ENCODE results near the gene IL32. TPM values are rescaled to one million over a fixed set of nuclear protein-coding genes. Genes with fewer than 3 reads are reported as not detected.
A peak's percentile ranks its signal among the peaks of the same experiment; 100 is the strongest.

The IL32 gene
- total RNA-seq, 2 donors from 2014 or later, result 2.0 to 4.0 TPM

DNA sequence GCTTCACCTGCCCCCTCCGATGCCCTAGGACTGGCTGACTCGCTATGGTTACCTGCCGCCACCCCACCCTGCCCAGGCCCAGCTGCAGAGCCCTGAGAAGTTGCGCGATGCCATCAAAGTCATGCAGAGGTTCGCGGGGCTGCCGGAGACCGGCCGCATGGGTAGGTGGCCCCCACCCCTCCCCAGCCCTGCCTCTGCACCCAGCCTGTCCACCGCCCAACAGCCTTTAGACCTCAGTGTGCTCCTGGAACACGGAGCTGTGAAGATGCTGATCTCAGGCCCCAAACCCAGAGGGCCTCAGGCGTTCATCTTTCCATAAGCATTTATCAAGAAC is 18.1 kb upstream of the IL32 start:
- H3K9me3 ChIP-seq (ENCODE audit: control insufficient read depth, low read length), result no peaks in the 10 kb centered on the region
- peaks cover 4% of the 10 kb centered on the region for H3K4me1 Mint-ChIP-seq
- TF ChIP-seq, protein P1, sequence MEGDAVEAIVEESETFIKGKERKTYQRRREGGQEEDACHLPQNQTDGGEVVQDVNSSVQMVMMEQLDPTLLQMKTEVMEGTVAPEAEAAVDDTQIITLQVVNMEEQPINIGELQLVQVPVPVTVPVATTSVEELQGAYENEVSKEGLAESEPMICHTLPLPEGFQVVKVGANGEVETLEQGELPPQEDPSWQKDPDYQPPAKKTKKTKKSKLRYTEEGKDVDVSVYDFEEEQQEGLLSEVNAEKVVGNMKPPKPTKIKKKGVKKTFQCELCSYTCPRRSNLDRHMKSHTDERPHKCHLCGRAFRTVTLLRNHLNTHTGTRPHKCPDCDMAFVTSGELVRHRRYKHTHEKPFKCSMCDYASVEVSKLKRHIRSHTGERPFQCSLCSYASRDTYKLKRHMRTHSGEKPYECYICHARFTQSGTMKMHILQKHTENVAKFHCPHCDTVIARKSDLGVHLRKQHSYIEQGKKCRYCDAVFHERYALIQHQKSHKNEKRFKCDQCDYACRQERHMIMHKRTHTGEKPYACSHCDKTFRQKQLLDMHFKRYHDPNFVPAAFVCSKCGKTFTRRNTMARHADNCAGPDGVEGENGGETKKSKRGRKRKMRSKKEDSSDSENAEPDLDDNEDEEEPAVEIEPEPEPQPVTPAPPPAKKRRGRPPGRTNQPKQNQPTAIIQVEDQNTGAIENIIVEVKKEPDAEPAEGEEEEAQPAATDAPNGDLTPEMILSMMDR (conservative IDR thresholded peaks at IDR 0.05), result no peak
- peak overlapping the region; percentile 63 for H3K4me3 Mint-ChIP-seq
- no peaks in the 10 kb centered on the region for H3K9me3 Mint-ChIP-seq
- H3K4me3 ChIP-seq (ENCODE audit: low read length), result no peak overlapping the region
- H3K36me3 Mint-ChIP-seq (ENCODE audit: low read depth), result peaks cover 3% of the 10 kb centered on the region
- H3K27me3 Mint-ChIP-seq (ENCODE audit: insufficient read depth), result peaks cover 69% of the 10 kb centered on the region
- no peaks in the 10 kb centered on the region for H3K4me1 ChIP-seq (ENCODE audit: control insufficient read depth, insufficient read depth, low read length)
- WGBS, 2 experiments (ENCODE audit: insufficient coverage in 1 of 2, insufficient read length in 1 of 2), result 36 to 54% methylated on average over 2 to 13 of the region's 13 CpGs
- peaks cover 59% of the 10 kb centered on the region for H3K27me3 ChIP-seq (ENCODE audit: control insufficient read depth, insufficient read depth, low read length, poor library complexity, severe bottlenecking)
- peak; percentile 76 for DNase-seq
- H3K27ac Mint-ChIP-seq, result no peak overlapping the region
- H3K27ac ChIP-seq (ENCODE audit: low read depth, low read length), result no peak overlapping the region
- H3K36me3 ChIP-seq (ENCODE audit: control insufficient read depth, insufficient read depth, low read length), result no peaks in the 10 kb centered on the region
- no peak overlapping the region for H3K9ac ChIP-seq (ENCODE audit: extremely low read depth, low read length, poor library complexity, severe bottlenecking)

DNA sequence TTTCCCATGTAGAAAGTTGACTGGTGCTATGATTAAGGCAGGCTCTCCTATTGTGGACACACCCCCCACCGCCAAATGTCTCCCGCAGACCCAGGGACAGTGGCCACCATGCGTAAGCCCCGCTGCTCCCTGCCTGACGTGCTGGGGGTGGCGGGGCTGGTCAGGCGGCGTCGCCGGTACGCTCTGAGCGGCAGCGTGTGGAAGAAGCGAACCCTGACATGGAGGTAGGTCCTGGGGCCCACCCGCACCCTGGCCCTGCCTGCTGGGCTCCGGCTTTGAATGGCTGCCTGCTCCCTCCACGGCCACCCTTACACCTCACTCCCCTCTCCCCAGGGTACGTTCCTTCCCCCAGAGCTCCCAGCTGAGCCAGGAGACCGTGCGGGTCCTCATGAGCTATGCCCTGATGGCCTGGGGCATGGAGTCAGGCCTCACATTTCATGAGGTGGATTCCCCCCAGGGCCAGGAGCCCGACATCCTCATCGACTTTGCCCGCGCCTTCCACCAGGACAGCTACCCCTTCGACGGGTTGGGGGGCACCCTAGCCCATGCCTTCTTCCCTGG is 15.4 kb upstream of the IL32 start:
- H3K36me3 ChIP-seq (ENCODE audit: control insufficient read depth, insufficient read depth, low read length), result no peaks in the 10 kb centered on the region
- TF ChIP-seq, protein P1 (conservative IDR thresholded peaks at IDR 0.05), result no peak
- no peak overlapping the region for H3K9ac ChIP-seq (ENCODE audit: extremely low read depth, low read length, poor library complexity, severe bottlenecking)
- Mint-ChIP-seq H3K9me3 (no peaks in the 10 kb centered on the region), H3K27ac (no peak overlapping the region), H3K27me3 (ENCODE audit: insufficient read depth) (peaks cover 63% of the 10 kb centered on the region), H3K4me3 (no peak overlapping the region), H3K4me1 (peaks cover 3% of the 10 kb centered on the region), H3K36me3 (ENCODE audit: low read depth) (peaks cover 13% of the 10 kb centered on the region)
- no peak for DNase-seq
- H3K27ac ChIP-seq (ENCODE audit: low read depth, low read length), result no peak overlapping the region
- WGBS, 2 experiments (ENCODE audit: insufficient coverage in 1 of 2, insufficient read length in 1 of 2), result 95 to 99% methylated on average over 14 to 26 of the region's 26 CpGs
- H3K4me3 ChIP-seq (ENCODE audit: low read length), result no peak overlapping the region
- peaks cover 34% of the 10 kb centered on the region for H3K27me3 ChIP-seq (ENCODE audit: control insufficient read depth, insufficient read depth, low read length, poor library complexity, severe bottlenecking)
- no peaks in the 10 kb centered on the region for H3K9me3 ChIP-seq (ENCODE audit: control insufficient read depth, low read length)
- H3K4me1 ChIP-seq (ENCODE audit: control insufficient read depth, insufficient read depth, low read length), result no peaks in the 10 kb centered on the region

DNA sequence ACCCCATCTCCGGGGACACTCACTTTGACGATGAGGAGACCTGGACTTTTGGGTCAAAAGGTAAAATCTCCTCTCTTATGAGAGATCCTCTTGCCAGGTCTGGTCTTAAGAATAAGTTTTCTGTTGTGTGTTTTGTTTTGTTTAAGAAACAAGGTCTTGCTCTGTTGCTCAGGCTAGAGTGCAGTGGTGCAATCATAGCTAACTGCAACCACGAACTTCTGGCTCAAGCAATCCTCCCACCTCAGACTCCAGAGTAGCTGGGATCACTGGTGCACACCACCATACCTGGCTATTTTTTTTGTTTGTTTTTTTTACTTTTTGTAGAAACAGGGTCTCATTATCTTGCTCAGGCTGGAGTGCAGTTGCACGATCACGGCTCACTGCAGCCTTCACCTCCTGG is 15.0 kb upstream of the IL32 start:
- peaks cover 58% of the 10 kb centered on the region for H3K27me3 Mint-ChIP-seq (ENCODE audit: insufficient read depth)
- 96% methylated on average over 5 of the region's 5 CpGs for WGBS, 2 experiments (ENCODE audit: insufficient coverage in 1 of 2, insufficient read length in 1 of 2)
- no peak for DNase-seq
- no peaks in the 10 kb centered on the region for H3K9me3 Mint-ChIP-seq
- H3K27ac Mint-ChIP-seq, result no peak overlapping the region
- H3K4me3 Mint-ChIP-seq, result no peak overlapping the region
- TF ChIP-seq, protein P1 (conservative IDR thresholded peaks at IDR 0.05), result no peak
- Histone ChIP-seq H3K4me3 (ENCODE audit: low read length) (no peak overlapping the region), H3K4me1 (ENCODE audit: control insufficient read depth, insufficient read depth, low read length) (no peaks in the 10 kb centered on the region), H3K9ac (ENCODE audit: extremely low read depth, low read length, poor library complexity, severe bottlenecking) (no peak overlapping the region), H3K36me3 (ENCODE audit: control insufficient read depth, insufficient read depth, low read length) (no peaks in the 10 kb centered on the region), H3K27me3 (ENCODE audit: control insufficient read depth, insufficient read depth, low read length, poor library complexity, severe bottlenecking) (peaks cover 30% of the 10 kb centered on the region), H3K9me3 (ENCODE audit: control insufficient read depth, low read length) (no peaks in the 10 kb centered on the region), H3K27ac (ENCODE audit: low read depth, low read length) (no peak overlapping the region)
- H3K4me1 Mint-ChIP-seq, result peaks cover 2% of the 10 kb centered on the region
- H3K36me3 Mint-ChIP-seq (ENCODE audit: low read depth), result peaks cover 16% of the 10 kb centered on the region

Data from endodermal cell (in vitro differentiated cells).